Astrocyte of the spinal cord (primary cell): ENCODE results near the gene GSG1.

Experiments used
- DNase-seq: peaks from one replicate; pipeline ENCODE4 v3.0.0; 2011; ENCODE audit warnings: low read depth, low spot score
- H3K4me3 ChIP-seq: 2 replicates; pipeline ENCODE4 v1.5.1; 2011; ENCODE audit warnings: low read depth, mild to moderate bottlenecking, low read length, moderate library complexity
- in situ Hi-C: cut with HindIII; loops from 2 replicates; pipeline ENCODE4 v1.10.0; 2017; ENCODE audit warnings: low sequenced_read_pairs
- TF ChIP-seq, protein P1 (sequence below): IDR thresholded peaks from 2 replicates; pipeline ENCODE4 v1.5.1; 2012; ENCODE audit warnings: low read depth, mild to moderate bottlenecking, low read length, inconsistent platforms

GSG1 gene

GRCh38 chr12:13124656-13125505, 21.4 kb upstream of the GSG1 start:
- no peak for DNase-seq
- H3K4me3 ChIP-seq = no peak overlapping the region
- TF ChIP-seq, protein P1, sequence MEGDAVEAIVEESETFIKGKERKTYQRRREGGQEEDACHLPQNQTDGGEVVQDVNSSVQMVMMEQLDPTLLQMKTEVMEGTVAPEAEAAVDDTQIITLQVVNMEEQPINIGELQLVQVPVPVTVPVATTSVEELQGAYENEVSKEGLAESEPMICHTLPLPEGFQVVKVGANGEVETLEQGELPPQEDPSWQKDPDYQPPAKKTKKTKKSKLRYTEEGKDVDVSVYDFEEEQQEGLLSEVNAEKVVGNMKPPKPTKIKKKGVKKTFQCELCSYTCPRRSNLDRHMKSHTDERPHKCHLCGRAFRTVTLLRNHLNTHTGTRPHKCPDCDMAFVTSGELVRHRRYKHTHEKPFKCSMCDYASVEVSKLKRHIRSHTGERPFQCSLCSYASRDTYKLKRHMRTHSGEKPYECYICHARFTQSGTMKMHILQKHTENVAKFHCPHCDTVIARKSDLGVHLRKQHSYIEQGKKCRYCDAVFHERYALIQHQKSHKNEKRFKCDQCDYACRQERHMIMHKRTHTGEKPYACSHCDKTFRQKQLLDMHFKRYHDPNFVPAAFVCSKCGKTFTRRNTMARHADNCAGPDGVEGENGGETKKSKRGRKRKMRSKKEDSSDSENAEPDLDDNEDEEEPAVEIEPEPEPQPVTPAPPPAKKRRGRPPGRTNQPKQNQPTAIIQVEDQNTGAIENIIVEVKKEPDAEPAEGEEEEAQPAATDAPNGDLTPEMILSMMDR = no peak
- in situ Hi-C loops = no loop called here

GRCh38 chr12:13121568-13121967, 18.1 kb upstream of the GSG1 start:
- DNase-seq = no peak
- TF ChIP-seq, protein P1 = no peak
- H3K4me3 ChIP-seq = no peak overlapping the region
- in situ Hi-C loops = no loop called here

GRCh38 chr12:13120413-13120812, 16.9 kb upstream of the GSG1 start:
- DNase-seq = no peak
- in situ Hi-C loops = no loop called here
- TF ChIP-seq, protein P1 = no peak
- H3K4me3 ChIP-seq = no peak overlapping the region

- H3K4me3 ChIP-seq = no peak overlapping the region
- no peak for DNase-seq
- in situ Hi-C loops = no loop called here
- TF ChIP-seq, protein P1 = no peak
These were observed 16.4 kb upstream of the GSG1 start for GRCh38 chr12:13119826-13120225.

GRCh38 chr12:13117029-13117428, 13.6 kb upstream of the GSG1 start:
- no peak overlapping the region for H3K4me3 ChIP-seq
- TF ChIP-seq, protein P1 = no peak
- in situ Hi-C loops = no loop called here
- DNase-seq = no peak

- H3K4me3 ChIP-seq = no peak overlapping the region
- in situ Hi-C loops = no loop called here
- TF ChIP-seq, protein P1 = no peak
- no peak for DNase-seq
These were observed 12.8 kb upstream of the GSG1 start for GRCh38 chr12:13116259-13116658.
